Astrocyte of the cerebellum (primary cell): Measurements from ENCODE around the gene CTBP1.

Experiments used
- DNase-seq: peaks from one replicate; pipeline ENCODE4 v3.0.0-alpha.2; 2011; ENCODE audit warnings: low read depth
- H3K4me3 ChIP-seq: 2 replicates; pipeline ENCODE4 v1.5.1; 2011; ENCODE audit warnings: mild to moderate bottlenecking, low read depth, low read length, moderate library complexity
- in situ Hi-C: cut with HindIII; loops from 2 replicates; pipeline ENCODE4 v1.10.0; 2017; ENCODE audit warnings: low sequenced_read_pairs
- TF ChIP-seq, protein P1 (sequence below): IDR thresholded peaks from 2 replicates; pipeline ENCODE4 v1.5.1; 2012; ENCODE audit warnings: low read length, low read depth, moderate library complexity, mild to moderate bottlenecking; ENCODE audit errors: missing control alignments

The CTBP1 gene

DNA sequence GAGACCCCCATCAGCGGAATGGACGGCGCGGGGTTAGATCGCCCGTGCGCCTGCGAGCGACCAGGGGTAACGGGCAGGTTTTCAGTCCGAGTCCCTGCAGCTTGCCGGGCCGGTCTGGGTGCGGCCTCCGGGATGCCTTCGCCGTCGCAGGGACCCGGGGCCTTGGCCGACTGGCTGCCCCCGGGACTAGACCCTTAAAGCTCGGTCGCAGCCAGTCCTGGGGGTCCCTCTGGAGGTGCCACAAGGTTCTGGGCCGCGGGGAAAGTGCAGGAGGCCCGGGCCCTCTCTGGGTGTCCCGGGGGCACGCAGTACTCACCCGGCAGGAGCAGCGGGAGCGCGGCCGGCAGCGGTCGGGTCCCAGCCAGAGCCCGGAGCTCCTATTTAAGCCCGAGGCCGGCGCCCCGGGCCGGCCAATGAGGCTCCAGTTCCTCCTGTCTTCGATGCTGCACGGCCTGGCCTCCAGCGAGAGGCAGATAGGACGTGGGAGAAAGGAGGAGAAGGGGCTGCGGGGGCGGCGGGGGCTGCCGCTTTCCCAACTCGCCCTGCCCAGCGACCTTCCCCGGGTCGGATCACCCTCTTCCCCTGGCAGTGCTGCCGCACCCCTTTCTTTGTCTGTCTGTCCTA is 76.6 kb downstream of the CTBP1 start, which contains the start of gene SPON2:
SPON2 (minus strand) TSS at position 356 of the 624 bp plus-strand sequence.
- in situ Hi-C loops, result loop anchor here (5.0 kb wide), 1 partner anchor 70 kb away; no protein-coding TSS in a partner anchor
- DNase-seq, result no peak
- H3K4me3 ChIP-seq, result peak within 1 kb of the TSS; percentile 16
- TF ChIP-seq, protein P1, sequence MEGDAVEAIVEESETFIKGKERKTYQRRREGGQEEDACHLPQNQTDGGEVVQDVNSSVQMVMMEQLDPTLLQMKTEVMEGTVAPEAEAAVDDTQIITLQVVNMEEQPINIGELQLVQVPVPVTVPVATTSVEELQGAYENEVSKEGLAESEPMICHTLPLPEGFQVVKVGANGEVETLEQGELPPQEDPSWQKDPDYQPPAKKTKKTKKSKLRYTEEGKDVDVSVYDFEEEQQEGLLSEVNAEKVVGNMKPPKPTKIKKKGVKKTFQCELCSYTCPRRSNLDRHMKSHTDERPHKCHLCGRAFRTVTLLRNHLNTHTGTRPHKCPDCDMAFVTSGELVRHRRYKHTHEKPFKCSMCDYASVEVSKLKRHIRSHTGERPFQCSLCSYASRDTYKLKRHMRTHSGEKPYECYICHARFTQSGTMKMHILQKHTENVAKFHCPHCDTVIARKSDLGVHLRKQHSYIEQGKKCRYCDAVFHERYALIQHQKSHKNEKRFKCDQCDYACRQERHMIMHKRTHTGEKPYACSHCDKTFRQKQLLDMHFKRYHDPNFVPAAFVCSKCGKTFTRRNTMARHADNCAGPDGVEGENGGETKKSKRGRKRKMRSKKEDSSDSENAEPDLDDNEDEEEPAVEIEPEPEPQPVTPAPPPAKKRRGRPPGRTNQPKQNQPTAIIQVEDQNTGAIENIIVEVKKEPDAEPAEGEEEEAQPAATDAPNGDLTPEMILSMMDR, result no peak

- no peak for DNase-seq
- TF ChIP-seq, protein P1, result no peak
- in situ Hi-C loops, result loop anchor here (5.0 kb wide), 1 partner anchor 71 kb away; no protein-coding TSS in a partner anchor
- H3K4me3 ChIP-seq, result peak overlapping the region; percentile 16
Observed at GRCh38 chr4:1171311-1172227, 77.4 kb downstream of the CTBP1 start.

GRCh38 chr4:1170976-1171310 is 78.0 kb downstream of the CTBP1 start:
- H3K4me3 ChIP-seq, result no peak overlapping the region
- DNase-seq, result no peak
- TF ChIP-seq, protein P1, result no peak
- in situ Hi-C loops, result loop anchor here (5.0 kb wide), 1 partner anchor 71 kb away; no protein-coding TSS in a partner anchor

DNA sequence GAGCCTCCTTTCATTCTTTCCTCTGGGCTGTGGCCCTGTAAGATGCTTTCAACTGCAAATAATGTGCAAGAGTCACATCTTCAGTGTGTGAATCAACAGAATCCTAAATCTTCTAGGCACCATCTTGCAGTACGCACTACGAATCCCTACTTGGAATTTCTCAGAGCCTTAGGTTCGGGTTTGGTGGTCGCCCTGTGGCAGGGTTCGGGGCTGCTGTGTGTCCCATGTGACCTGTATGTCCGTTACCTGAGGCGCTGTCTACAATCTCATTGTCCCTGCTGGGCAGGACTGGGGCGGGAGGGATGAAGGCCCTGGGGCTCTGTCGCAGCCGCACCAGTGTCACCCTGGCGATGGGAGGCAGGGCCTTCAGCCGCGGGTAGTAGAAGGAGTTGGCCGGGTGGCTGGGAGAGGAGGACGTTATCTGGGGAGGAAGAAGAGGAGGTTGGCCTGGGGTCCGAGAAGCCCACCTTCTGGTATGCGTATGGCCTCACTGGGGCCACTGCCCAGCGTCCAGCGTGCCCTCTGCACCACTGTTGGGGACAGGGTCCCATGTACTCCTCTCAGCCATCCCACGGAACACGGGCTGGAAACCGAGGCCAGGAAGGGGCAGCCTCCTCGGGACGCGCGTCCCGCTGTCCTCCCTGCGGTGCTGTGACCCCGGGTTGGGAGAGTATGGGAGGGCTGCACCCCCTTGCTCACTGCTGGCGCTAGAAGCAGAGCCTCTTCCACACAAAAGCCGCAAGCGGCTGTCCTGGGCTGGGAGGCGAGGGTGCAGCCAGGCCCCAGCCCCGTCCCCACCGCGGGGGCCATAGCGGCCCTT is 78.6 kb downstream of the CTBP1 start:
- TF ChIP-seq, protein P1, result no peak
- DNase-seq, result no peak
- in situ Hi-C loops, result loop anchor here (5.0 kb wide), 1 partner anchor 72 kb away; no protein-coding TSS in a partner anchor
- H3K4me3 ChIP-seq, result no peak overlapping the region

DNA sequence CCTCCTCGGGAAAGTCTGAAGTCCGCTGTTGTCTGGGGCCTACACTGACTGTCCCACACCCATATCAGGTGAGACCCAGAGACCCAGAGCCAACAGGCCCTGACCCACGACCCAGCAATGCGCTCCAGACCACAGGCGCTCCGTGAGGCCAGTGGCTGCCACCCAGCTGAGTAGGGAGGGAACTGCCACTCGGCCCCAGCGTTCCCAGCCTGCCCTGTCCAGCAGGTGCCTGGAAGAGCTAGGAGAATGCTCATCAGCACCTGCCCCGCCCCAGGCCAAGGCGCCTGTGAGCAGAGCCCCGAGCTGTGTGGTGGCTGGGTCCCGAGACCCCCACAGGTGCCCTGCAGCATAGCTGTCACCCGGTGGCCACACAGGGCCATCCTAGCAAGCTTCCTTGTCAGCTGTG is 79.2 kb downstream of the CTBP1 start:
- TF ChIP-seq, protein P1, result no peak
- DNase-seq, result no peak
- H3K4me3 ChIP-seq, result no peak overlapping the region
- in situ Hi-C loops, result loop anchor here (5.0 kb wide), 1 partner anchor 73 kb away; no protein-coding TSS in a partner anchor

DNA sequence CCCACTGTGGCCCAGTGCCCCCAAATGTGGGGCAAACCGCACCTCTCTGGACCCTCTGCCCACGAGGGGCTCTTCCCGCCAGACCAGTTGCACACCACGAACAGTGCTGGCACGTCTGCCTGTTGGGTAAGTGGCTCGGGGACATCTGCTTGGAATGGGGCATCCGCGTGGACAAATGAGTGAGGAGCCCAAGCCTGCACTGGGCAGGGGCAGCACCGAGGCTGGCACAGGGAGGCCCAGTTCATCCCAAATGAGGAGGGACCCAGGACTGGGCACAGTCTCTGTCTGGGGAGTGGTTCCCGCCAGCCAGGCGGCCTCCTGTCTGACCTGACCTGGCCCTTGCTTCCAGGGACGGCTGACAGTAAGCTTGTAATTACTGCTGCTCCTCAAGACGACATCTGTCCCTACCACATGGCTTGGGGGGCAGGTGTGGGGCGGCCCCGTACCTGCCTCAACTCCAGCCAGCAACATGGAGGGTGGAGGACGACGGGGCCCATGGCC is 79.7 kb downstream of the CTBP1 start:
- no peak for DNase-seq
- TF ChIP-seq, protein P1, result no peak
- in situ Hi-C loops, result no loop called here
- no peak overlapping the region for H3K4me3 ChIP-seq
